WI38 (cell line): ENCODE data around the gene PRKAR1B.
A peak's percentile ranks its signal among the peaks of the same experiment; 100 is the strongest.

Experiments
- H3K4me3 ChIP-seq: 2 replicates; pipeline ENCODE4 v1.5.1; 2011; ENCODE audit warnings: low read depth, mild to moderate bottlenecking, control low read depth, low read length
- TF ChIP-seq, protein P1 (sequence below): IDR thresholded peaks from 2 replicates; pipeline ENCODE4 v1.5.1; 2012; ENCODE audit warnings: low read depth, mild to moderate bottlenecking, control low read depth, low read length

Gene PRKAR1B

GRCh38 chr7:730501-731439 is 3.7 kb upstream of the PRKAR1B start:
- TF ChIP-seq, protein P1, sequence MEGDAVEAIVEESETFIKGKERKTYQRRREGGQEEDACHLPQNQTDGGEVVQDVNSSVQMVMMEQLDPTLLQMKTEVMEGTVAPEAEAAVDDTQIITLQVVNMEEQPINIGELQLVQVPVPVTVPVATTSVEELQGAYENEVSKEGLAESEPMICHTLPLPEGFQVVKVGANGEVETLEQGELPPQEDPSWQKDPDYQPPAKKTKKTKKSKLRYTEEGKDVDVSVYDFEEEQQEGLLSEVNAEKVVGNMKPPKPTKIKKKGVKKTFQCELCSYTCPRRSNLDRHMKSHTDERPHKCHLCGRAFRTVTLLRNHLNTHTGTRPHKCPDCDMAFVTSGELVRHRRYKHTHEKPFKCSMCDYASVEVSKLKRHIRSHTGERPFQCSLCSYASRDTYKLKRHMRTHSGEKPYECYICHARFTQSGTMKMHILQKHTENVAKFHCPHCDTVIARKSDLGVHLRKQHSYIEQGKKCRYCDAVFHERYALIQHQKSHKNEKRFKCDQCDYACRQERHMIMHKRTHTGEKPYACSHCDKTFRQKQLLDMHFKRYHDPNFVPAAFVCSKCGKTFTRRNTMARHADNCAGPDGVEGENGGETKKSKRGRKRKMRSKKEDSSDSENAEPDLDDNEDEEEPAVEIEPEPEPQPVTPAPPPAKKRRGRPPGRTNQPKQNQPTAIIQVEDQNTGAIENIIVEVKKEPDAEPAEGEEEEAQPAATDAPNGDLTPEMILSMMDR, result no peak
- H3K4me3 ChIP-seq, result no peak overlapping the region

GRCh38 chr7:729140-730000 is 2.3 kb upstream of the PRKAR1B start:
- TF ChIP-seq, protein P1, result no peak
- H3K4me3 ChIP-seq, result no peak overlapping the region

- no peak overlapping the region for H3K4me3 ChIP-seq
- TF ChIP-seq, protein P1, result no peak
Measured at GRCh38 chr7:728602-729001, 1.5 kb upstream of the PRKAR1B start.

GRCh38 chr7:727806-728460 is 852 bp upstream of the PRKAR1B start:
- TF ChIP-seq, protein P1, result no peak
- H3K4me3 ChIP-seq, result peak overlapping the region; percentile 57

- peak overlapping the region; percentile 57 for H3K4me3 ChIP-seq
- TF ChIP-seq, protein P1, result no peak
Measured at GRCh38 chr7:726854-727103, 302 bp downstream of the PRKAR1B start.

DNA sequence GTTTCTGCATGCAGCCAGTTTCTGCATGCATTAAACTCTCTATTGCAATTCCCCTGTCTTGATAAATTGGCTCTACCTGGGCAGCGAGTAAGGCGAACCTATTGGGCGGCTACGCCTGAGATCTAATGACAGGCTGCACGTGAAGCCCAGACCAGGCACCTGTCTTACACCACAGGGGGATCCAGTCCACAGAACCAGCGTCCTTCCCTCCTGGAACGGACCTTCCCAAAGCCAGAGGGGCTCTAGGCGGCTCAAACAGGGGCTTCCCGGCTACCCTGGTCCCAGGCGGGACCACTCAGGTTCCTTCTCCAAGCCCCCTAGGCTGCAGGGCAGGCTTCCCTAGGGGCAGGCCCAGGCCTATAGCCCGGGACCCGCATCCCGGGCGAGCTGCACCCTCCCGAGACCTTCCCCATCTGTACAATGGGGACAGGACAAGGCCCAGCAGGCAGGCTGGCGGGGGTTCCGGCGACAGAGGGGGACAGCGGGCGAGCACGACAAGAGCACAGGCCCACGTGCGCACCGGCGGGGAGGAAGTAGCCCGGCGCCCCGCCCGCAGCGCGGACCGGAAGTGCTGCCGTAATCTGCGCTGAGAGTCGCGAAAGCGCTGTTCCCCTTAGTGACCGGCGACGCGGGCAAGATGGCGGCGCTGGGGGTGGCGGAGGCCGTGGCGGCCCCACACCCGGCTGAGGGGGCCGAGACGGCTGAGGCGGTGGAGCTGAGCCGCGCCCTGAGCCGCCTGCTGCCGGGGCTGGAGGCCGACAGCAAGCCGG is 812 bp downstream of the PRKAR1B start, which contains the start of gene DNAAF5:
DNAAF5 (plus strand) TSS at position 616 of the 770 bp plus-strand sequence; CDS start at position 638, 22 bp downstream.
- TF ChIP-seq, protein P1, result no peak
- peak within 1 kb of the TSS; percentile 57 for H3K4me3 ChIP-seq
